GM19043 (cell line): ENCODE data around the gene CNIH3.

Experiments used
- ATAC-seq: cut with Tn5 transposase; IDR thresholded peaks from one replicate; pipeline ENCODE4 v1.9.1; 2021; ENCODE audit warnings: low read depth; ENCODE audit not compliant: unreplicated experiment

The CNIH3 gene

DNA sequence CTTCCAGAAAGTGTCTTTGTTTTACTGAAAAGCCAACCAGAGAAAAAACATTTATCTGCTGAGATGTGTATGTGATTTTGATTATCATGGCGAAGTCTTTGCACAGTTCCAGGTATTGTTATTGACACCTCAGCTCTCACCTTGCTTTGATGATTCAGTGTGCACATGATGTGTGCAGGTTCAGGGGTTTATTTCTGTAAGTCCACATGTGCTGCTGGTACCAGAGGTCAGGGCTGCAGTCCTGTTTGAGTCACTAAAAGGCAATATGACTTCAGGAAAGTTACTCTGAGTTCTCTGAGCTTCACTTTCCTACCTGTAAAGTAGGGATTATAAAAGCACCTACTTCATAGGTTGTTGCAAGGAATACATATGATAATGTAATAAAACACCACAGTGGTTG is 97.1 kb downstream of the CNIH3 start:
- ATAC-seq: no peak

DNA sequence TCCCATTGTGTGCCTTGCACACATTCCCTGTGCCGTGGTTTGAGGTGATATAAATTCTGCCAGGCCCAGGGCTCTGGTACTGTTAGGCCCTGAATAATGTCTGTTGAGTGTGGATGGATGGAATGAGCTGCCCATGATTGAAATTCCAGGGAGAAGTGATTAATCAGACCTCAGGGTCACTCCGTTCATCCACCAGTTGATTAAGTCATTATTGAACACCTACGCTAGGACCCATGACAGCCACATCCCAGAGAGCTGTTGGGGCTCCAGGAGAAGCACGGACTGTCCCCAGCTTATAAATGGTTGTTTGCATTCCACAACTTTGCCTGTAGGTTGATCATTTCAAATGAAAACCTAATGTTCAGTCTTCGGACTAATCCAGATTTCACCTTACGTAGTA is 98.4 kb downstream of the CNIH3 start:
- ATAC-seq: no peak

DNA sequence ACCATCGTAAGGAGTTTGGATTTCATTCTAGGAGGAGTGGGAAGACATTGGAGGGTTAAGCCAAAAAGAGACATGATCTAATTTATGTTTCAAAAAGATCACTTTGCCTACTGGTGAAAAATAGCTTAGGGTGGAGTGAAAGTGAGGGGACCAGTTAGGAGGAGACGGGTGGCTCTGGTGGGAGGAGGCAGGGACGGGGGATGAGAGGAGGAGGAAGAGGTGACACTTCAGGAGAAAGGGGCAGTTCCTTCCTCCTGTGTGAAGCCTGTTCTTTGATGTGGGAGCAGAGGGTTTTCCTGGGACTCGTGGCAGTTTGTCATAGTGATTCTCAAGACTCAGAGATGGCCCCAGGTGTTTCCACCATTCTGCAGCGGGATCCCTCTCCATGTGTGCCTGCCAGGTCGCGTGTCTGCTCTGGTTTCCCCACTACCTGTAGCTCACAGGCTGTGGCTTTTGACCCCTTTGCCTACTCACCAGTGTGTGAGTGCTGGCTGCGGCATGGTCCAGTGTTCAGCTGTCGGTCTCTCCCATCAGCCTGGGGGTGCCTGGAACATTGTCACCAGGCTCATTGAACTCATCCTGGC is 102.4 kb downstream of the CNIH3 start:
- no peak for ATAC-seq

GRCh38 chr1:224719716-224720115 is 103.6 kb downstream of the CNIH3 start:
- ATAC-seq: no peak

DNA sequence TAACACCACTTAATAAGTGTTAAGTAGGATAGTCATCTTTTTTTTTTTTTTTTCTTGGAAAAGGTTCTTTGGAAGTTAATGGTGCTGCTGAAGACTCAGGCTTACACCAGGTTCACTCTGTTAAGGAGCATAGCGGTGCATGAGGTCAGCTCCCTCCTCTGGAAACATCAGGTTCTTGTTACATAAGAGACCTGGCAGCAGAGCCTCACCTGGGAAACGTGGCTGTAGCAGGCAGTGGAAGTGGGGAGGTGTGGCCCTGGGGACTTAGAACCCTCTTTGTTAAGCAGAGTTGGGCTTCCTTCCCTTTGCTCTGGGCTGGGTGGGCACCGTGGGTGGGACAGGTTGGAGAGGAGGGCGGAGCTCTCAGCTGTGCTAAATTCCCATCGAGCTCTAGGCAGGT is 104.1 kb downstream of the CNIH3 start:
- ATAC-seq: no peak

GRCh38 chr1:224721000-224721399 is 104.9 kb downstream of the CNIH3 start:
- ATAC-seq: no peak

DNA sequence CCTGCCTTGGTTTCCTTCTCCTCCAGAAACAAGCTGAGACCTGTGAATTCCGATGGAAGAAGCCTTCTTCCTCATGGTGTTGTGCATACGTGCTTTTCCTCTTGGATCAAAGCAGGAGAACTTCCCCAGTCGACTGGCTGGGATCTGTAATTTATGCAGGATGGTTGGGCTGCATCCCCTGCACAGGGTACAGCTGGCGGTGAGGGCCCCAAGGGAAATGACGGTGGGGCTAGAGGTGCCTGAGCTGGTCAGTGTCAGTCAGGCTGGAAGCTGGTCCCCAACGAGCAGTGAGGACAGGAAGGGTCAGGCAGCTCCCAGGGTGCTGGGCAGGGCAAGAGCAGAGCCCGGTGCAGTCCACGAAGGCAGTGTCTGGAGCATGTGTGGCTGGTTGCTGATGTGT is 106.7 kb downstream of the CNIH3 start:
- ATAC-seq: no peak

GRCh38 chr1:224724566-224724965 is 108.4 kb downstream of the CNIH3 start:
- no peak for ATAC-seq

DNA sequence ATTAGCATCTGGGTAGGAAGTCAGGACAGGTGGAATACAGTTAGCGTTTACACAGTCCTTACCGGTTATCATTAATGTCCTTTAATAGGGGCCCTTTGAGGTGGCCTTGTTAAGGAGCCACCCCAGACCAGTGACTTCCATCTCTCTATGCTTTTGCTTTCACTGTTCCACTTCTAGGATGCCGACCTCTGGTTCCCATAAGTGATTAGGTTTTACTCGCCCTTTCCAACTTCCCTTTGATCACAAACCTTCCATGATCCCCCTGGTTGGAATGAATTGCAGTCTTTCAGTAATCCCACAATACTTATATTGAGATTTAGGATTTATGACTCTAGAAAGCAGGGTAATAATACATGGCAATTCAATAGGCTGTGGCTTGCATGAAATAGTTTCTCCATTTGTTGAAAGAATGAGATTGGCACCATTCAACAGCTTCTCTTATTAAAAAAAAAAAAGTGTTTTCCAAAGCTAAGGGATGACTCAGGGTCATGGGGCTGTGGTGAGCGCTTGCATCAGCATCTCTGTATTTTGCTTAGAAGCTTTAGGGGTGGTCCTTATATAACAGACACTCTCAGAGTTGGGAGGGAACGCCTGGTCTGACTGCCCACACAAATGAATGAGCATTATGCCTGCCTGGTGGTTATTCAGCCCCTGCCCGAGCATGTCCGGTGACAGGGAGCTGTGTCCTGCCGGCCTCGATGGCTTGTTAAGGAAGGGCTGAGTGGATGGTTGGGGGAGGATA is 110.5 kb downstream of the CNIH3 start:
- ATAC-seq: no peak

DNA sequence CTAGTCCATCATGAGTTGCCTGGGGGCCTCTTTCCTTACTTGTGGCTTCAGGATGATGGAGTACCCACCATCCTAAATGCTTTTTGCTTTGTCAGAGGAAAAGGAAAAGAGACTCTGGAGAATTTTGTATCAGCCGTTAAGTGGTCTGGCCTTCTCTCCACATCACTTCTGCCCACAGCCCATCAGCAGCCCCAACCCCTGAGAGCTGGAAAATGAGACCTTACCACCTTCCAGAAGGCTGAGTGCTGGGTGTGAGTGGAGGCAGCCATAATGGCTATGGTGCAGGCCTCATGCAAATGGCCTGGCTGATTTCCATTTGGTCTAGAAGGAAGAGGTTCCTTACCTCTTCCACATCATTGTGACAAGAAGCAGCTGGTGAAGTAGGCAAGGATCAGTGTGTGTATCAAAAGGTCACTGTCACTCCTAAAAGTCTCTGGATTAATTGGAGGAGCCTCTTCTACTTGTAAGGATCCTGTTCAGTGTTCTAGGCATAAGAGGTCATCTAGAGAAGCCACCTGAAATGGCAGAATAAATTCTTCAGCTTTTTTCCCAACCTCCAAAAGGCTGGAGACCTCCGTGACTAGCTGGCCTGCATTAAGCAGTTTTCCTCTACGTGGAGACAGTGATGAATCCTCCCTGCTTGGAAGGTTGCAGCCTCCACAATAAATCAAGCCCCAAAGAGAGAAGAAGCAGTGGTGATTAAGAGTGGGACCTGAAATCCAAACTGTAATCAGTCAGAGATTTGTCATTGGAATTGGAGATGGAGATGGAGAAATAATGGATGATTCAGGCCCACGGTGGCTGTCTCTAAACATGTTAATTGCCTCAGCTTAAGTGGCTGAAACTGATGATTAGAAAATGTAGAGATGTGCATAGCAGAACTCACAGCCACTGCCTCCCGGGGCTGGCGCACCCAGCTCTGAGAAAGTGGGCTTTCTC is 111.5 kb downstream of the CNIH3 start:
- ATAC-seq: no peak

- no peak for ATAC-seq
Measured at GRCh38 chr1:224730540-224730939, 114.4 kb downstream of the CNIH3 start.

- ATAC-seq: no peak
Measured at GRCh38 chr1:224730965-224731364, 114.8 kb downstream of the CNIH3 start.

DNA sequence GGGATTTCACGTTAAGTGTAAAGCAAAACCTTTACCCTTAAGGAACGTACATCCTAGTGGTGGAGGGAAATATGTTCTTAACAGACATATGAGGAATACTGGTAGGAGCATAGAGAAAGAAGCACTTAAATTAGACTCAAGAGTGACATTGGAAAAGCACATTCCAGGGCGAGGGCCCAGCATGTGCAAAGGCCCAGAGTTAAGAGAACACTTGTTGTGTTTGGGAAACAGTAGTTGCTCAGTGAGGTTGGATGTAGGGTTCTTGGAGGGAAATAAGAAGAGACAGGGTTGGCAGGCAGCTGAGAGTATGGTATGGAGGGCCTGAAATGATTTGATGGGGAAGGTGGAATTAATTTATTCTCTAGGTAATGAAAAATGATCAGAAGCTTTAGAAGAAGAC is 115.5 kb downstream of the CNIH3 start:
- ATAC-seq: no peak

GRCh38 chr1:224732377-224733026 is 116.4 kb downstream of the CNIH3 start:
- no peak for ATAC-seq

DNA sequence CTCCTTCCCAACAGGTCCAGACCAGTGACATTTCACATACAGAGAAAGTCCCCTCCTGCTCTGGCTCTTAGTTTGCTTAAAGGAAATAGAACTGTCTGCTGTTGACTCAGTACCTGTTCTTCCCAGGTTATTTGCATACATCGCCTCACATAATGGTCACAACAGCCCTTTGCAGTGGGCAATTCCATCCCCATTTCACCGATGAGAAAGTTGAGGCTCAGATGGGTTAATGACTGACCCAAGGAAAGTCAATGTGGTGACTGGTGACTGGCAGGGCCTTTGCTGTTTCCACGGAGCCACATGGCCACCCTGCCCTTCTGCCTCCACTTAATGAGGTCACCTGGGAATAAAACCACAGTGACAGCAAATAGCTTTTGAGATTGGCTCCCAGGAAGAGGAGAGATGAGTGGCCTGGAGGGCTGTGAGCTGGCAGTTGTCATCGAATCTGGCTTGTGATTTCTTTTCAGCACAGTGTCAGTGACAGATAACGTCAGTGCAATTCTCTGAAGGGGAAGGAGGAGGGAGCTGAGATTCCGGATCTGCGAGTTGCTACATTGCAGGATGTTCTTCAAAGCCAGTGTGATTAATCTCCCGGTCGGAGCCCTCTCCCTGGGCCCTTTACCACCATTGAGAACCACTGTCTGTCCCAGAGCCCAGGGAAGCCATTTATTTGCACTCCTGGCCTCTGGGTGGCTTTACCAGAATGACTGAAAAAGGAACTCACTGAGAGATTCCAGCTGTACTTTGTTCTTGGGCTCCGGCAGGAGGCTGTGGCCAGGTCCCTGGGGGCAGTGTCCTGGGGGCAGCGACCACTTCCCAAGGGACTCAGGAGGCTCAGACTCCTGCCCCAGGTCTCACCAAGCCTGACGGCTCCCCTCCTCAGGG is 117.2 kb downstream of the CNIH3 start:
- peak; percentile 61 for ATAC-seq

DNA sequence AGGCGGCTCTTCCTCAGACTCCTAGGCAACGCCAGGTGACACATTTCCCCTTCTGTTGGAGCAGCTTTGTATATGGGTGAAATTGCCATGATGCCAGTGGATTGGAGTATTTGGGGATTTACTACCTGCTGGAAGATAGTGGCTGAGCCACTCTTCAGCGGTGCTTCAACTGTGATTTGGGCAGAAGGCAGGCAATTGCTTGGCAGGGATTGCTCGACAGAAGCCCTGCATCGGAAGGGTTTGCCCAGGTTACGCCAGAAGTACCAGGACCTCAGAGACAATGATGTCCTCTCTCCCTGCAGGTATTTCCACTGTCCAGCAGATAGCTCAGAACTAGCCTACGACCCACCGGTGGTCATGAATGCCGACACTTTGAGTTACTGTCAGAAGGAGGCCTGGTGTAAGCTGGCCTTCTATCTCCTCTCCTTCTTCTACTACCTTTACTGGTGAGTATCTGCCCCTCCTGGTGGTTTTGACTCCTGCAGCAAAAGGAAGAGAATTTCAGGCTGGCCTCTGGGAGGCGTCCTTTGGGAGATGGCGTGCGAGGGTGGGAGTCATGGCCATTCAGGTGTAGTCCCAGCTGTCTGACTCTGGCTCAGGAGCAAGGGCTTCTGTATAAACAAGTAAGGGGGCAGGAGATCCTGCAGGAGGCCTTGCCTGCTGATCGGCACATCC is 118.3 kb downstream of the CNIH3 start:
- no peak for ATAC-seq

GRCh38 chr1:224735159-224735558 is 119.0 kb downstream of the CNIH3 start:
- ATAC-seq: no peak

DNA sequence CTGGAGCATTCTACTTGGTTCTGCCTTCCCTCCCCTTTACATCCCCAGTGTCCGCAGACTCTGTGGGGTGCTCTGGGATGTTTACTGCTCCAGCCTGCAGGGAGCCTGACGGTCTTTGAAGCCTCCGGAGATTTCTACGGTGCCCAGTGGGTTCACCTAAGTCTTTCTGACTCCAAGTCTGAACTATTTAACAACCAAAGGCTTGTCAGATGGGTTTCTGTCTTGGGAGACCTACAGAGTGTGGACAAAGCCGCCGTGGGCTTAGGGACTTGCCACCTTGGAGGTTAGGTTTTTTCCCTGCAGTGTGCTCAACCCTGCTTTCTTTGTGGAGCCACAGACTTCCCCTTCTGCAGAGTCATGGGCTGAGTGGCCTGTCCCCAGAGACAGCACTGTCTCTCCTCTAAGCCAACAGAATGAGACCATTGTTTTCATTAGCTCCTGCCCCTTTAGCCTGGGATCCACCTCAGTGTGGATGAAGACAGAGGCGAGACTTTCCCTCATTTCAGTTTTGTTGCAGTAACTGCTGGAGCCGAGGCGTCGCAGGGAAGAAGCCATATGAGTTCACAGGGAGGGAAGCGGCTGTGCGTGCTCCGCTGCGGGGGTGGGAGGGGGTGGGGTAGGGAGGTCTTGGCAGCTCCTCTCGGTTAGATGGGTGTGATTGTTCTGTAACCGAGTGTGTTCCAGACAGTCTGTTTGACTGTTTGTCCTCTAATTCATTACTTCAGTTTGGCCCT is 120.7 kb downstream of the CNIH3 start:
- peak; percentile 48 for ATAC-seq

- no peak for ATAC-seq
Measured at GRCh38 chr1:224737353-224737727, 121.2 kb downstream of the CNIH3 start.
